VCaP (cell line): Measurements from ENCODE around the gene VAT1L.
A peak's percentile ranks its signal among the peaks of the same experiment; 100 is the strongest.

Experiments
- H3K27ac ChIP-seq: fragments of 450-650 bp; 2 replicates; pipeline ENCODE4 v1.5.1; 2017
- TF ChIP-seq, protein P1 (sequence below): fragments of 450-650 bp; conservative IDR thresholded peaks from 2 replicates; pipeline ENCODE4 v1.5.1; 2017; ENCODE audit warnings: mild to moderate bottlenecking, moderate library complexity

VAT1L gene

DNA sequence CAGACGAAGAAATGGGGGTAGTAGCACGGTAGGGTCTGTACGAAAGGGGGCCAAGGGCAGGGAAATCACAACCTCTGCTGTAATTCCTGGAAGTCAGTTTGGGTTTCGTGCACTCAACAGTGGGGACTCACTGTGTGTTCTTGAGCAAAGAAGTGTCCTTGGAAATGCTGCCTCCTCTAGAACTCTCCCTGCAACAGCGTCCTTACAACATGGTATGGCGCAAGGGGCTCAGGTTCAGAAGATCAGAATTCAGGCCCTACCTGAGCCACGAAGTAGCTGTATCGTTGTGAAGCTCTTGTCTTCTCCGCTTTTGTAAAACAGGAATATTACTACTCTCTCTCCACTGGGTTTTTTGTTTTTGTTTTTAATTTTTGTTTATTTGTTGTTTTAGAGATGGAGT lies 127.7 kb downstream of the VAT1L start:
- no peak overlapping the region for H3K27ac ChIP-seq
- TF ChIP-seq, protein P1, sequence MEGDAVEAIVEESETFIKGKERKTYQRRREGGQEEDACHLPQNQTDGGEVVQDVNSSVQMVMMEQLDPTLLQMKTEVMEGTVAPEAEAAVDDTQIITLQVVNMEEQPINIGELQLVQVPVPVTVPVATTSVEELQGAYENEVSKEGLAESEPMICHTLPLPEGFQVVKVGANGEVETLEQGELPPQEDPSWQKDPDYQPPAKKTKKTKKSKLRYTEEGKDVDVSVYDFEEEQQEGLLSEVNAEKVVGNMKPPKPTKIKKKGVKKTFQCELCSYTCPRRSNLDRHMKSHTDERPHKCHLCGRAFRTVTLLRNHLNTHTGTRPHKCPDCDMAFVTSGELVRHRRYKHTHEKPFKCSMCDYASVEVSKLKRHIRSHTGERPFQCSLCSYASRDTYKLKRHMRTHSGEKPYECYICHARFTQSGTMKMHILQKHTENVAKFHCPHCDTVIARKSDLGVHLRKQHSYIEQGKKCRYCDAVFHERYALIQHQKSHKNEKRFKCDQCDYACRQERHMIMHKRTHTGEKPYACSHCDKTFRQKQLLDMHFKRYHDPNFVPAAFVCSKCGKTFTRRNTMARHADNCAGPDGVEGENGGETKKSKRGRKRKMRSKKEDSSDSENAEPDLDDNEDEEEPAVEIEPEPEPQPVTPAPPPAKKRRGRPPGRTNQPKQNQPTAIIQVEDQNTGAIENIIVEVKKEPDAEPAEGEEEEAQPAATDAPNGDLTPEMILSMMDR: no peak

DNA sequence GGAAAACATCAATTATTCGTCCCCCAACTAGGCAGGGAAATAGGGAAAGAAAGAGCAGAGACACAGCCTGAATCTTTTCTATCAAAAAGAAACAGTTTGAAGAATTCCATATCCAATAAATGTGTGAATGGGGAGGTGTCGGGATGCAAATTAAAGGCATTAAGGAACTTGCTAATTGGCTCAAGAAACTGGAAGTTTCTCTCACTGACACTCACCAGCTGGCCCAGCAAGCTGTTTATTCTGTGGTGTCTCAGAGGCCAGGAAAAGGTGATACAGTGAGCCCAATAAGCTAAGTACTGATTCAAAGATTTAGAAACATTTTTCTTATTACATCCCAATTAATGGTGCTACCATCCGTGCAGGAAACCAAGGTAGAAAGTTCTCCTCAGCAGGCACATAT lies 129.6 kb downstream of the VAT1L start:
- TF ChIP-seq, protein P1: no peak
- peak overlapping the region; percentile 59; the same call in 1 of the 2 replicates for H3K27ac ChIP-seq

DNA sequence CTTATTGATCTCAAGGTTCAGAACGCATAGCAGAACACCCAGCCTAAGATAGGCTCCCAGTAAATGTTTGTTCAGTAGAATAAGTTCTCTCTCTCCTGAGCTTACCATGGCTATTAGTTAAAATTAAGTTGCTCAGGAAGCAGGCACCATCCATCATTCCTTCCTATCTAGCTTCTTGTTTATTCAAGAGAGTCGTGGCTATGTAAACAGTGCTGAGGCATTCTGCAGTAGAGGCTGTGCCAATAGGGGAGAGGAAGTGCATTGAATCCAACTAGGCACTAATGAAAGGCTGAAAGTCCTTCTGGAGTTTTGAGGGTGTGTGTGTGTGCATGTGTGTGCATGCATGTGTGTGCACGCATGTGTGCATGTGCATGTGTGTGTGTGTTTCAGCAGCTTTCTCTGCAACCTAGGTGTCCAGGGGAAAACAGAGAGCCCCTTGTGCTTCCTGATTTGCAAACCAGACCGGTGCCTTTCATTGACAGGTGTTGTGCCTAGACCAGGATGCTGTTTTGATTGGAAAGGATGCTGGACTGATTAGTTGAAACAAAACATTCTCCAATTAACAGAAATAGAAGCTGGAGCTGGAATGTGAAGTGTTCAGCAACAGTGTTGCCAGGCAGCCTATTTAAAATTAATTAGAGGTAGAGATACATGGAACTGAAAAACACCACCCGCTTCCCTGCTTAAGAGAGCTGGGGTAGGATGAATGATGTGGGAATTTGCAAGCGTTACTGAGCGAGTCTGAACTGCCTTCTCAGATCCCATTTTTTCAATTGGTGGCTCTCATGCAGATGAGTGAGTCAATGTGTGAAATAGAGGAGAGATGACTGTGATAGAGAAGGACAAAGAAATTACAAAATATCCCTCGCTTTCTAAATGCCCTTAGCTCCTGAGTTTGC lies 130.7 kb downstream of the VAT1L start:
- H3K27ac ChIP-seq: peak overlapping the region; percentile 59; the same call in 1 of the 2 replicates
- TF ChIP-seq, protein P1: no peak

DNA sequence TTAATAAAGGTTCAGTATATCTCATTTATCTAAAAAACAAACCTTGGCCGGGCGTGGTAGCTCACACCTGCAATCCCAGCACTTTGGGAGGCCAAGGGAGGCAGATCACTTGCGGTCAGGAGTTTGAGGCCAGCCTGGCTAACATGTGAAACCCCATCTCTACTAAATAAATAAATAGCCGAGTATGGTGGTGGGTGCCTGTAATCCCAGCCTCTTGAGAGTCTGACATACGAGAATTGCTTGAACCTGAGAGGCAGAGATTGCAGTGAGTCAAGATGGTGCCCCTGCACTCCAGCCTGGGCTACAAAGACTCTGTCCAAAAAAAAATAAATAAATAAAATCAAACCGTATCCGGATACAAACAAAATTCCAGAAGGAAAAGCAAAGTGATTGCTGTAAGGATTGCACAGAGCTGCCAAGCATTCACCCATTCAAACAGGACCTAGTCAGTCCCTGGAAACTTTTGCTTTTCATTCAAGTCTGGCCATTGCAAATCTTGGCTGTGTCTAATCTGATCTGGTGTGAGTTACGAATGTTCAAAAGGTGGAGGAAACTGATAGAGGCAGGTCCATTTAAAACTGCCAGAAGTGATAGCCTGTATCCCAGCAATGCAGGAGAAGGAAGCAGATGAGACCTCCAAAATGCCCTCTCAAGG lies 131.5 kb downstream of the VAT1L start:
- TF ChIP-seq, protein P1: no peak
- no peak overlapping the region; the same call in 1 of the 2 replicates for H3K27ac ChIP-seq

DNA sequence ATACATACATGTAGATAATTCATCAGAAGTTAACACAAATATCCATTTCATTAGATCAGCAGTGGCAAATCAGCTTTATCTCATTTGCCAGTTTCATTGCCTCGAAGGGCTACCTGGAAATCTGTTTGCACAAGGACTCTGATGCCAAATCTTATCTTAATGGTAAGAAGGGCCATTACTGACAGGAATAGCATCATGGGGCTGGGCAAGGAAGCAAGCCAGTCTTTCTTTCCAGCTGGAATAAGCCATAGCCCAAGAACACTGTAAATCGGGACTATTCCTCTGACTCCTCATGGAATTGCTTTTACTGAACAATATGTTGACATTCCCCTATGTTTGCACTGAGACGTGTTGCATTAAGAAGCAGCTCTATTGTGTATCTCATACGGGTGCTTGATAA lies 132.6 kb downstream of the VAT1L start:
- H3K27ac ChIP-seq: no peak overlapping the region
- TF ChIP-seq, protein P1: no peak

DNA sequence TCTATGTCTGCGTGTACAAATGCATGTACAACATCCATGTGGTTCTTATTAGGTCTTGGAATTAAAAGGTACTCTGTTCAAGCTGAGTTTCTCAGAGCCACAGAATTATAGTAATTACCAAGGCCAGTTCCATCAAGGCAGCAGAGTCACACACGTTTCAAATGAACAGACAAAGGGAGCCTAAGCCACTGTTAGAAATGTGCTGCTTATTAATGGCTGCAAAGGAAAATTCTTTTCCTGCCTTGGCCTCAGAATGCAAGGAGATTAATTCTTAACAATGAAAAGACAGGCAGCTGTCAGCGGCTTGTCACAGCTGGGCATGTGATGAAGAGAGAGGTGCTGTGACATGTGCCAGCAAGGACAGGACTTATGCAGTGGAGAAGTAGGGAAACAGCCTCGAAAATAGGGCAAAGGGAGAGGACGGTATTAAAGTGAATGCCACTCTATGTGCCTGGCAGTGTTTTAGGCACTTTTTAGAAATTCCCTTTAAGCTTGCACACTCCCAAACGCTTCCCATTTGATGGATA lies 133.9 kb downstream of the VAT1L start:
- H3K27ac ChIP-seq: no peak overlapping the region

DNA sequence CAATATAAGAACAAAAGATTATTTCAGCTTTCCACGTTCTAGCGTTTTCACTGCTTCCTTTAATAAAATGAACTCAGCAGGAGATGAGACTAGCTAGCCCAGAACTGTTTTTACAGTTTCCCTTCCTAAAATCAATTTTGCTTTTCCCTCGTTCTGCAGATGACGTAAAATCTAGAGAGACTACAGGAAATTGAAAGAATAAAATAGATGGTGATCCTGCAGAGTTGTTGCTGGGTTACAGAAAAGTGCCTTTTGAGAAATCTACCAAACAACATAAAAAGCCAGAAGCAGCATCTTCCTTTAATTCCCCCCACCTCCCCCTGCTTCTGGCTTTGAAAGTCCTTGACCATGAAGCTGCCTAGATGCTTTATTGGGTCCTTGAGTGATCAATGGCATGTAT lies 137.2 kb downstream of the VAT1L start:
- TF ChIP-seq, protein P1: no peak
- no peak overlapping the region for H3K27ac ChIP-seq

More for the DNA sequence above, 133.9 kb downstream of the VAT1L start:
- TF ChIP-seq, protein P1: no peak
